Esophagus squamous epithelium (tissue), 5 donors: Measurements from ENCODE around the gene IL32. TPM values are rescaled to one million over a fixed set of nuclear protein-coding genes. Genes with fewer than 3 reads are reported as not detected.

Source experiments
- DNase-seq: peaks from one replicate; lab custom pipeline; 2025; lab: John Stamatoyannopoulos, UW
- H3K27ac ChIP-seq, 4 donors: fragments of 200-600 bp; sonication (generic); one replicate each; pipeline ENCODE4 v1.5.1; 2016 to 2019; ENCODE audit warnings: mild to moderate bottlenecking in 1 of 4
- H3K27me3 ChIP-seq, 4 donors: fragments of 200-600 bp; sonication (generic); 1 replicate in 3 of 4; 2 replicates in 1 of 4; pipeline versions ENCODE4 v1.5.1 to v1.6.0; 2017 to 2021; ENCODE audit warnings: antibody characterized with exemption in 1 of 4
- H3K36me3 ChIP-seq, 3 donors: fragments of 200-600 bp; sonication (generic); one replicate each; pipeline ENCODE4 v1.5.1; 2016 to 2019
- H3K4me1 ChIP-seq, 3 donors: fragments of 200-600 bp; sonication (generic); one replicate each; pipeline ENCODE4 v1.5.1; 2017 to 2019
- H3K4me3 ChIP-seq, 4 donors: fragments of 200-600 bp; sonication (generic); 1 replicate in 3 of 4; 2 replicates in 1 of 4; pipeline ENCODE4 v1.5.1; 2016 to 2019; ENCODE audit warnings: mild to moderate bottlenecking in 2 of 4, moderate library complexity in 1 of 4
- H3K9me3 ChIP-seq, 3 donors: fragments of 200-600 bp; sonication (generic); one replicate each; pipeline ENCODE4 v1.5.1; 2016 to 2019
- CTCF ChIP-seq, 6 experiments: fragments of 450-650 bp in 4 of 6; fragments of 200-600 bp in 2 of 6; sonication (generic) in 2 of 6; IDR thresholded peaks; one replicate each; pipeline ENCODE4 v1.5.1; 2016 to 2019; ENCODE audit warnings: antibody characterized with exemption in 6 of 6, mild to moderate bottlenecking in 4 of 6, moderate library complexity in 4 of 6
- POLR2A ChIP-seq, 4 donors: fragments of 450-650 bp; IDR thresholded peaks; one replicate each; pipeline ENCODE4 v1.6.1; 2017; ENCODE audit warnings: antibody characterized with exemption in 4 of 4, mild to moderate bottlenecking in 4 of 4, moderate library complexity in 3 of 4
- WGBS, 2 donors: methylation state at CpG; one replicate each; pipeline ENCODE4 v1.1.5; 2018; 5-methylcytosine and 5-hydroxymethylcytosine counted together
- intact Hi-C: fragments of 100-400 bp; cut with DNase I; formaldehyde crosslinking; loops from one replicate; pipeline ENCODE4 v1.15.0; 2022
- total RNA-seq, 4 donors: library from RNA; depleted of rRNA; stranded (reverse); fragments of >200 nt; gene quantifications; one replicate each; pipeline ENCODE4 v1.1.0, GENCODE V29; 2016
- donor health status: DM: yes; HTN: yes; CAD: no.

IL32 gene
- total RNA-seq, 4 donors from 2014 or later = 4.6 to 31.7 (median 17.3) TPM

GRCh38 chr16:3098459-3099394 lies 33.3 kb downstream of the IL32 start, which contains the start of gene ZSCAN10:
ZSCAN10 (minus strand) TSS chr16:3099294; CDS start chr16:3092937, 6,357 bp downstream.
- TF ChIP-seq CTCF (IDR thresholded peaks at IDR 0.05) = no peak
- TF ChIP-seq POLR2A (IDR thresholded peaks at IDR 0.05) = no peak
- DNase-seq = no peak
- H3K36me3 ChIP-seq = no peaks in the 10 kb centered on the region
- WGBS, 2 donors = 54 to 69% methylated on average over 2 to 14 of the region's 21 CpGs
- H3K27me3 ChIP-seq = peaks cover 0 to 22% (median 0%) of the 10 kb centered on the region in 4 donors
- peaks cover 6 to 47% (median 8%) of the 10 kb centered on the region in 3 donors for H3K4me1 ChIP-seq
- H3K4me3 ChIP-seq = peak within 1 kb of the TSS; percentile 3 to 53 (median 27)
- peak within 1 kb of the TSS in 2 of 4 donors; percentile 25 to 50 for H3K27ac ChIP-seq
- no peaks in the 10 kb centered on the region for H3K9me3 ChIP-seq
- intact Hi-C loops = no loop called here

GRCh38 chr16:3099395-3099731 lies 33.9 kb downstream of the IL32 start:
- TF ChIP-seq POLR2A (IDR thresholded peaks at IDR 0.05) = no peak
- TF ChIP-seq CTCF (IDR thresholded peaks at IDR 0.05) = no peak
- WGBS, 2 donors = 73 to 76% methylated on average over 3 to 5 of the region's 5 CpGs
- no peak for DNase-seq
- no peak overlapping the region for H3K27ac ChIP-seq
- peaks cover 6 to 47% (median 8%) of the 10 kb centered on the region in 3 donors for H3K4me1 ChIP-seq
- no peaks in the 10 kb centered on the region for H3K9me3 ChIP-seq
- H3K27me3 ChIP-seq = peaks cover 0 to 22% (median 0%) of the 10 kb centered on the region in 4 donors
- peak overlapping the region in 1 of 4 donors; percentile 53 for H3K4me3 ChIP-seq
- no peaks in the 10 kb centered on the region for H3K36me3 ChIP-seq
- intact Hi-C loops = no loop called here

- peaks cover 6 to 45% (median 8%) of the 10 kb centered on the region in 3 donors for H3K4me1 ChIP-seq
- H3K36me3 ChIP-seq = no peaks in the 10 kb centered on the region
- H3K4me3 ChIP-seq = peak overlapping the region; percentile 3 to 53 (median 27)
- intact Hi-C loops = no loop called here
- peak; percentile 79 for DNase-seq
- peak overlapping the region in 3 of 4 donors; percentile 20 to 53 (median 50) for H3K27ac ChIP-seq
- peaks cover 0 to 22% (median 0%) of the 10 kb centered on the region in 4 donors for H3K27me3 ChIP-seq
- TF ChIP-seq POLR2A (IDR thresholded peaks at IDR 0.05) = no peak
- no peak for TF ChIP-seq CTCF (IDR thresholded peaks at IDR 0.05)
- H3K9me3 ChIP-seq = no peaks in the 10 kb centered on the region
- WGBS, 2 donors = 7 to 10% methylated on average over 17 to 23 of the region's 39 CpGs
Observed at GRCh38 chr16:3099732-3100499, 34.5 kb downstream of the IL32 start.

- Histone ChIP-seq H3K27ac (peak overlapping the region in 3 of 4 donors; percentile 20 to 60 (median 53)), H3K27me3 (peaks cover 0 to 22% (median 0%) of the 10 kb centered on the region in 4 donors), H3K4me3 (no peak overlapping the region), H3K9me3 (no peaks in the 10 kb centered on the region), H3K36me3 (no peaks in the 10 kb centered on the region), H3K4me1 (peaks cover 6 to 41% (median 8%) of the 10 kb centered on the region in 3 donors)
- no peak for DNase-seq
- intact Hi-C loops = no loop called here
- 44 to 54% methylated on average over 14 to 29 of the region's 29 CpGs for WGBS, 2 donors
- TF ChIP-seq CTCF (IDR thresholded peaks at IDR 0.05) = peak in 4 of 6 experiments; percentile 28 to 47 (median 32)
- no peak for TF ChIP-seq POLR2A (IDR thresholded peaks at IDR 0.05)
Observed at GRCh38 chr16:3101018-3101840, 35.8 kb downstream of the IL32 start.
